ENCODE data around the gene TRAF3IP1. TPM values are rescaled to one million over a fixed set of nuclear protein-coding genes. Genes with fewer than 3 reads are reported as not detected.
A peak's percentile ranks its signal among the peaks of the same experiment; 100 is the strongest.

TRAF3IP1 gene
- total RNA-seq, 6 experiments from 2014 or later, result 15.7 to 21.7 (median 17.6) TPM

- peaks cover 70% of the 10 kb centered on the region for H3K4me1 Mint-ChIP-seq (ENCODE audit: low read depth)
- DNase-seq, result peak; percentile 85
- peak within 1 kb of the TSS; percentile 91 for H3K4me3 Mint-ChIP-seq
- 0 out of 2 replicates have a peak, but pooled peaks have one; percentile 10 for TF ChIP-seq CTCF (IDR thresholded peaks at IDR 0.05)
- H3K36me3 Mint-ChIP-seq (ENCODE audit: low read depth), result peaks cover 44% of the 10 kb centered on the region
- H3K9me3 Mint-ChIP-seq, result peaks cover 25% of the 10 kb centered on the region
- peak within 1 kb of the TSS; percentile 97 for H3K27ac Mint-ChIP-seq
- H3K27me3 Mint-ChIP-seq (ENCODE audit: insufficient read depth), result peaks cover 6% of the 10 kb centered on the region
These were observed 106.5 kb downstream of the TRAF3IP1 start, which contains the start of gene ASB1 for GRCh38 chr2:238426568-238427434. Gene ASB1, plus strand, starts transcription at chr2:238426927. Its CDS starts 144 bp downstream, at chr2:238427071.

- H3K9me3 Mint-ChIP-seq, result peaks cover 25% of the 10 kb centered on the region
- H3K4me1 Mint-ChIP-seq (ENCODE audit: low read depth), result peaks cover 78% of the 10 kb centered on the region
- TF ChIP-seq CTCF (IDR thresholded peaks at IDR 0.05), result no peak
- peak overlapping the region; percentile 97 for H3K27ac Mint-ChIP-seq
- H3K4me3 Mint-ChIP-seq, result peak overlapping the region; percentile 91
- peaks cover 51% of the 10 kb centered on the region for H3K36me3 Mint-ChIP-seq (ENCODE audit: low read depth)
- peaks cover 6% of the 10 kb centered on the region for H3K27me3 Mint-ChIP-seq (ENCODE audit: insufficient read depth)
- DNase-seq, result no peak
These were observed 107.3 kb downstream of the TRAF3IP1 start for GRCh38 chr2:238427435-238428162.

- peaks cover 58% of the 10 kb centered on the region for H3K36me3 Mint-ChIP-seq (ENCODE audit: low read depth)
- no peak for DNase-seq
These were observed 108.5 kb downstream of the TRAF3IP1 start for GRCh38 chr2:238428866-238429265.

GRCh38 chr2:238430781-238431180 is 110.5 kb downstream of the TRAF3IP1 start:
- peaks cover 69% of the 10 kb centered on the region for H3K36me3 Mint-ChIP-seq (ENCODE audit: low read depth)

More at GRCh38 chr2:238428866-238429265, 108.5 kb downstream of the TRAF3IP1 start:
- peak overlapping the region; percentile 91 for H3K4me3 Mint-ChIP-seq
- H3K27me3 Mint-ChIP-seq (ENCODE audit: insufficient read depth), result peaks cover 6% of the 10 kb centered on the region
- peaks cover 25% of the 10 kb centered on the region for H3K9me3 Mint-ChIP-seq
- H3K4me1 Mint-ChIP-seq (ENCODE audit: low read depth), result peaks cover 85% of the 10 kb centered on the region
- H3K27ac Mint-ChIP-seq, result peak overlapping the region; percentile 97
- TF ChIP-seq CTCF (IDR thresholded peaks at IDR 0.05), result no peak

More at GRCh38 chr2:238430781-238431180, 110.5 kb downstream of the TRAF3IP1 start:
- no peak for DNase-seq
- no peak for TF ChIP-seq CTCF (IDR thresholded peaks at IDR 0.05)
- H3K27me3 Mint-ChIP-seq (ENCODE audit: insufficient read depth), result peaks cover 6% of the 10 kb centered on the region
- H3K9me3 Mint-ChIP-seq, result peaks cover 25% of the 10 kb centered on the region
- peaks cover 85% of the 10 kb centered on the region for H3K4me1 Mint-ChIP-seq (ENCODE audit: low read depth)
- peak overlapping the region; percentile 99 for H3K27ac Mint-ChIP-seq
- H3K4me3 Mint-ChIP-seq, result 0 out of 2 replicates have a peak overlapping the region, but pooled peaks have one; percentile 40

All from HFFc6 (cell line).